C4-2B (cell line): ENCODE measurements around the gene PPFIA3.

Experiments
- ZFX ChIP-seq: fragments of 450-650 bp; IDR thresholded peaks from 2 replicates; pipeline ENCODE4 v1.6.1; 2017
- TF ChIP-seq, protein P1 (sequence below): fragments of 450-650 bp; conservative IDR thresholded peaks from 2 replicates; pipeline ENCODE4 v1.5.1; 2017; ENCODE audit warnings: mild to moderate bottlenecking

DNA sequence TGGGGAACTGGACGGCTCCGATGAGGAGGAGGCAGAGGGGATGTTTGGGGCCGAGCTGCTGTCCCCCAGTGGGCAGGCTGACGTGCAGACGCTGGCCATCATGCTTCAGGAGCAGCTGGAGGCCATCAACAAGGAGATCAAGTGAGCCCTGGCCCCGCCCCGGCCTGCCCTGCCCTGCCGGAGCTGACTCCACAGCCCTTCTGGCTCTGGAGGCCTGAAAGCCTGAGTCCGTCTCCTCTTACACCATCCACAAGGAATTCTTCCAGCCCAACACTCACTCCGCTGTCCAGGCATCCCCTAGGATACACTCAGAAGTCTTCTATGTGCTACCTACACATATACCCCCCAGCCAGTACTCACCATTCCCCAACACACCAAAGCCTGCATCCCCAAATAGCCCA, 17.4 kb downstream of the PPFIA3 start:
- TF ChIP-seq, protein P1, sequence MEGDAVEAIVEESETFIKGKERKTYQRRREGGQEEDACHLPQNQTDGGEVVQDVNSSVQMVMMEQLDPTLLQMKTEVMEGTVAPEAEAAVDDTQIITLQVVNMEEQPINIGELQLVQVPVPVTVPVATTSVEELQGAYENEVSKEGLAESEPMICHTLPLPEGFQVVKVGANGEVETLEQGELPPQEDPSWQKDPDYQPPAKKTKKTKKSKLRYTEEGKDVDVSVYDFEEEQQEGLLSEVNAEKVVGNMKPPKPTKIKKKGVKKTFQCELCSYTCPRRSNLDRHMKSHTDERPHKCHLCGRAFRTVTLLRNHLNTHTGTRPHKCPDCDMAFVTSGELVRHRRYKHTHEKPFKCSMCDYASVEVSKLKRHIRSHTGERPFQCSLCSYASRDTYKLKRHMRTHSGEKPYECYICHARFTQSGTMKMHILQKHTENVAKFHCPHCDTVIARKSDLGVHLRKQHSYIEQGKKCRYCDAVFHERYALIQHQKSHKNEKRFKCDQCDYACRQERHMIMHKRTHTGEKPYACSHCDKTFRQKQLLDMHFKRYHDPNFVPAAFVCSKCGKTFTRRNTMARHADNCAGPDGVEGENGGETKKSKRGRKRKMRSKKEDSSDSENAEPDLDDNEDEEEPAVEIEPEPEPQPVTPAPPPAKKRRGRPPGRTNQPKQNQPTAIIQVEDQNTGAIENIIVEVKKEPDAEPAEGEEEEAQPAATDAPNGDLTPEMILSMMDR = no peak
- no peak for TF ChIP-seq ZFX
